Measurements from ENCODE around the gene APOB.

DNA sequence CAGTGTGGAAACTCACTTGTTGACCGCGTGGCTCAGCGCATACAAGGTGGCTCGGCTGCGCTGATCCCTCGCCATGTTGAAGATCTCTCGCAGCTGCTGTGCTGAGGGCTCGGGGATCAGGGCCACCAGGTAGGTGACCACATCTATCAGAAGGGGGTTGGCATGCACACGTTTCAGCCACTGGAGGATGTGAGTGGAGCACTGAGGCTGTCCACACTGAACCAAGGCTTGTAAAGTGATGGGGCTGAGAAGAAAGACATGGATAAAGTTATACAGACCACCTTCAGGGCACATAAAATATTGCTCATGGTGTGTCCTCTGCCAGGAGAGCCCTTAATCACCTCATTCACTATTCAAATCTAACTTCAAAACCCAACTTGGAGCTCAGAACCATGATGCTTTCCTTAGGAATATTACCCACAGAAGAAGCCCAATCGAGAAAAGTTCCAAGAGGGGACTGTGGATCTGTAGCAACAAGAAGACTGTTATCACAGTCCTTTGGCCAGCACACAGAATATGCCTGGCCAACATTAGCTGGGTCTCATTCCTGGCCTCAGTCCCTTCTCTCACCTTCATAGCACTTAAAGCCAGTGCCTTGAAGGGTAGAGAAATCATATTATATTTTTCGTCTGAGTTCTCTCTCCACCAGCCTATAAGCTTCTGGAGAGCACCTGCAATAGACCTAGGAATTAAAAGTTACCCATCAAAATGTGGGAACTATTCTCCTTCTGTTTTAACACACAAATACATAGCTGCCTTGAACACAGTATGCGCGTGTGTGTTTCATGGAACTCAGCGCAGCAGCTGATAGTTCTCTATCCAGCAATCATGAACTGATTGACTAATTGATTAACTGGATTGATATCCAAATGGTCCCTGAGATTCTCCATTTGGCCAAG, 11.3 kb downstream of the APOB start:
- TF ChIP-seq, protein P1, sequence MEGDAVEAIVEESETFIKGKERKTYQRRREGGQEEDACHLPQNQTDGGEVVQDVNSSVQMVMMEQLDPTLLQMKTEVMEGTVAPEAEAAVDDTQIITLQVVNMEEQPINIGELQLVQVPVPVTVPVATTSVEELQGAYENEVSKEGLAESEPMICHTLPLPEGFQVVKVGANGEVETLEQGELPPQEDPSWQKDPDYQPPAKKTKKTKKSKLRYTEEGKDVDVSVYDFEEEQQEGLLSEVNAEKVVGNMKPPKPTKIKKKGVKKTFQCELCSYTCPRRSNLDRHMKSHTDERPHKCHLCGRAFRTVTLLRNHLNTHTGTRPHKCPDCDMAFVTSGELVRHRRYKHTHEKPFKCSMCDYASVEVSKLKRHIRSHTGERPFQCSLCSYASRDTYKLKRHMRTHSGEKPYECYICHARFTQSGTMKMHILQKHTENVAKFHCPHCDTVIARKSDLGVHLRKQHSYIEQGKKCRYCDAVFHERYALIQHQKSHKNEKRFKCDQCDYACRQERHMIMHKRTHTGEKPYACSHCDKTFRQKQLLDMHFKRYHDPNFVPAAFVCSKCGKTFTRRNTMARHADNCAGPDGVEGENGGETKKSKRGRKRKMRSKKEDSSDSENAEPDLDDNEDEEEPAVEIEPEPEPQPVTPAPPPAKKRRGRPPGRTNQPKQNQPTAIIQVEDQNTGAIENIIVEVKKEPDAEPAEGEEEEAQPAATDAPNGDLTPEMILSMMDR (IDR thresholded peaks at IDR 0.05; ENCODE audit: low read length) = no peak
- no peak for TF ChIP-seq EZH2 (IDR thresholded peaks at IDR 0.05; ENCODE audit: borderline replicate concordance, low read length)

All from OCI-LY1 (cell line).